ENCODE results near the gene TCAF1. TPM values are rescaled to one million over a fixed set of nuclear protein-coding genes. Genes with fewer than 3 reads are reported as not detected.

The TCAF1 gene
- total and polyA plus RNA-seq, 7 donors, result 4.3 to 107 (median 19.5) TPM

DNA sequence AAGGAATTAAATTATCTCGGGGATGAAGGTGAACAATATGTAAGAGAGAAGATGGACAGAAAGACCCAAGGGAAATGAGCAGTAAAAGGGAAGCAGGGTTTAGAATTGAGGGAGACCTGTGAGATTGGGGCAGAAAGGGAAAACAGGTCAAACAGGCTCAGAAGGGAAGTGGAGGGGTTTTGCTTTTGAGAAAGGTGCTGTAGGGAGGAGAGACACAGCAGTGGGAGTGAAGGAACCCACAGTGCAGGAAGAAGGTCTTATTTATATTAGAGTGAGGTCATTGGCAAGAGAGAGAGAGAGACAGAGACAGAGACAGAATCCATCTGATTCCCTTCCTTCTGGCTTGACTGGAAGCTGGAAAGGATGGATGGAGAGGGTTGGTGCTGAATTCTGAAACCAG, 3.5 kb upstream of the TCAF1 start:
- ATAC-seq (no peak), DNase-seq (no peak)
- Histone ChIP-seq H3K36me3 (ENCODE audit: insufficient read depth in 1 of 2, low read depth in 1 of 2) (no peaks in the 10 kb centered on the region), H3K4me3 (no peak overlapping the region), H3K27me3 (ENCODE audit: insufficient read depth in 3 of 3, low read length in 2 of 3) (no peaks in the 10 kb centered on the region), H3K4me1 (no peaks in the 10 kb centered on the region), H3K27ac (no peak overlapping the region), H3K9me3 (no peaks in the 10 kb centered on the region)
- WGBS, 3 donors, result 70 to 89% (median 80%) methylated on average over 1 of the region's 1 CpG
- intact Hi-C loops (cut with DNase I), result no loop called here
- TF ChIP-seq, protein P1, sequence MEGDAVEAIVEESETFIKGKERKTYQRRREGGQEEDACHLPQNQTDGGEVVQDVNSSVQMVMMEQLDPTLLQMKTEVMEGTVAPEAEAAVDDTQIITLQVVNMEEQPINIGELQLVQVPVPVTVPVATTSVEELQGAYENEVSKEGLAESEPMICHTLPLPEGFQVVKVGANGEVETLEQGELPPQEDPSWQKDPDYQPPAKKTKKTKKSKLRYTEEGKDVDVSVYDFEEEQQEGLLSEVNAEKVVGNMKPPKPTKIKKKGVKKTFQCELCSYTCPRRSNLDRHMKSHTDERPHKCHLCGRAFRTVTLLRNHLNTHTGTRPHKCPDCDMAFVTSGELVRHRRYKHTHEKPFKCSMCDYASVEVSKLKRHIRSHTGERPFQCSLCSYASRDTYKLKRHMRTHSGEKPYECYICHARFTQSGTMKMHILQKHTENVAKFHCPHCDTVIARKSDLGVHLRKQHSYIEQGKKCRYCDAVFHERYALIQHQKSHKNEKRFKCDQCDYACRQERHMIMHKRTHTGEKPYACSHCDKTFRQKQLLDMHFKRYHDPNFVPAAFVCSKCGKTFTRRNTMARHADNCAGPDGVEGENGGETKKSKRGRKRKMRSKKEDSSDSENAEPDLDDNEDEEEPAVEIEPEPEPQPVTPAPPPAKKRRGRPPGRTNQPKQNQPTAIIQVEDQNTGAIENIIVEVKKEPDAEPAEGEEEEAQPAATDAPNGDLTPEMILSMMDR (IDR thresholded peaks at IDR 0.05), result no peak

DNA sequence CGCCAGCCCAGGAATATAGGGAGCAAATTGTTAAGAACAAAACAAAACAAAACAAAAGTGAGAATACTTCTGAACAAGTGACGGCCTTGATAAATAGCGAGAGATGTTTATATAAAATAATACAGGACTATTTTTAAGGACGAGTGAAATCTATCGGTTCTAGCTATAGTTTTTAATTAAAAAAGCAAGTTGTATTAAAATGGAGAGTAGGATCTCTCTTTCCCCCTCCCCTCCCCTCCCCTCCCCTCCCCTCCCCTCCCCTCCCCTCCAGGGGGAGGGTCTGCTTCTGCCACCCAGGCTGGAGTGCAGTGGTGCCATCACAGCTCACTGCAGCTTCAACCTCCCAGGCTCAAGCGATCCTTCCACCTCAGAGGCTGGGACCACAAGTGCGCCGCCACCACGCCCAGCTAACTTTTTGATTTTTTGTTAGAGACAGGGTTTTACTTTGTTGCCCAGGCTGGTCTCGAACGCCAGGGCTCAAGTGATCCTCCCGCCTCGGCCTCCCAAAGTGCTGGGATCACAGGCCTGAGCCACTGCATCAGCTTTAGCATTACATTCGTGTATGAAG, 440 bp upstream of the TCAF1 start:
- Histone ChIP-seq H3K36me3 (ENCODE audit: insufficient read depth in 1 of 2, low read depth in 1 of 2) (no peaks in the 10 kb centered on the region), H3K4me1 (peaks cover 10% of the 10 kb centered on the region), H3K9me3 (no peaks in the 10 kb centered on the region), H3K27me3 (ENCODE audit: insufficient read depth in 3 of 3, low read length in 2 of 3) (no peaks in the 10 kb centered on the region), H3K4me3 (peak overlapping the region; percentile 90), H3K27ac (peak overlapping the region; percentile 88)
- DNase-seq (peak in 1 of 2 donors; percentile 43), ATAC-seq (no peak)
- 67 to 68% (median 68%) methylated on average over 14 of the region's 14 CpGs for WGBS, 3 donors
- TF ChIP-seq, protein P1 (IDR thresholded peaks at IDR 0.05), result no peak
- intact Hi-C loops (cut with DNase I), result no loop called here

DNA sequence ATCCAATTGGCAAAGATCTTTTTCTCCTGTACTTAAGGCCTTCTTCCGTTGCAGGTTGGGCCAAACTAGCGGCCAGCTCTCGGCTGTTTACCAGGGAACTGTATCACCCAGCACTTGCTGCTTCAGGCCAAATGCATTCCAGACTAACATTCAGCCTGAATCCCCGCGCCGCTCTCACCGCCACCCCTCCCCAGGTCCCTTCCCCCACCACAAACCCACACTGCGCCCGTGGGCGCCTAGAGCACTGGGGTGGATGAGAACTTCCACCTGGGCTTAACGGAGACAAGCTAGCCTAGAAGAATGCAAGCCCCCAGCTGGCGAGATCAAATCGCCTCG, 676 bp downstream of the TCAF1 start:
- Histone ChIP-seq H3K27ac (peak overlapping the region; percentile 88), H3K27me3 (ENCODE audit: insufficient read depth in 3 of 3, low read length in 2 of 3) (no peaks in the 10 kb centered on the region), H3K9me3 (no peaks in the 10 kb centered on the region), H3K4me3 (peak overlapping the region; percentile 90), H3K36me3 (ENCODE audit: insufficient read depth in 1 of 2, low read depth in 1 of 2) (no peaks in the 10 kb centered on the region), H3K4me1 (peaks cover 10% of the 10 kb centered on the region)
- TF ChIP-seq, protein P1 (IDR thresholded peaks at IDR 0.05), result no peak
- peak; percentile 35 to 70 for DNase-seq
- 0 to 1% (median 0%) methylated on average over 14 of the region's 14 CpGs for WGBS, 3 donors
- intact Hi-C loops (cut with DNase I), result loop anchor here in 1 of 2 donors (2.0 kb wide), 1 partner anchor 14 kb away; no protein-coding TSS in a partner anchor
- ATAC-seq, result peak; percentile 44 to 64 (median 54)

DNA sequence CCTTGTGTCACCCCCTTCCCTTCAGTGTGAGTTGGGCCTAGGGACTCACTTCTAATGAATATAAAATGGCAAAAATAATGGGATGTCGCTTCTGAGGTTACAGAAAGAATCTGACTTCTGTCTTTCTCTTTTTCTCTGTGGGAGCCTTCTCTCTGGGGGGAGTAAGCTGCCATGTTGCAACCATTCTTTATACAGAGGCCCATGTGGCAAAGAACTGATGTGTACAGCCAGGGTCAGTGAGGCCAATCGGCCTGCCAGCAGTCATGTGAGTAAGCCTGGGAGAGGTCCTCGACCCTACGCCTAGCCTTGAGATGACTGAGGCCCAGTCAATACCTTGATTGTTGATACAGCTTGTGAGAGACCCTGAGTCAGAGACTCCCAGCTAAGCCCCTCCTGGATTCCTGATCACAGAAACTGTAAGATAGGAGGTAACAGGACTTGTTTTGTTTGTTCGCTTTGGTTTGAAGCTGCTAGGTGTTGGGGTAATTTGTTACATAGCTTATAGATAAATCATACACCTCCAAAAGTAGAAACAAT, 1.7 kb downstream of the TCAF1 start:
- WGBS, 3 donors, result 52 to 56% (median 55%) methylated on average over 5 of the region's 5 CpGs
- TF ChIP-seq, protein P1 (IDR thresholded peaks at IDR 0.05), result no peak
- intact Hi-C loops (cut with DNase I), result loop anchor here in 1 of 2 donors (2.0 kb wide), 1 partner anchor 13 kb away; no protein-coding TSS in a partner anchor
- DNase-seq (peak; percentile 29 to 43), ATAC-seq (no peak)
- Histone ChIP-seq H3K27ac (peak overlapping the region; percentile 61), H3K4me3 (peak overlapping the region; percentile 90), H3K9me3 (no peaks in the 10 kb centered on the region), H3K27me3 (ENCODE audit: insufficient read depth in 3 of 3, low read length in 2 of 3) (no peaks in the 10 kb centered on the region), H3K36me3 (ENCODE audit: insufficient read depth in 1 of 2, low read depth in 1 of 2) (no peaks in the 10 kb centered on the region), H3K4me1 (peaks cover 10% of the 10 kb centered on the region)

DNA sequence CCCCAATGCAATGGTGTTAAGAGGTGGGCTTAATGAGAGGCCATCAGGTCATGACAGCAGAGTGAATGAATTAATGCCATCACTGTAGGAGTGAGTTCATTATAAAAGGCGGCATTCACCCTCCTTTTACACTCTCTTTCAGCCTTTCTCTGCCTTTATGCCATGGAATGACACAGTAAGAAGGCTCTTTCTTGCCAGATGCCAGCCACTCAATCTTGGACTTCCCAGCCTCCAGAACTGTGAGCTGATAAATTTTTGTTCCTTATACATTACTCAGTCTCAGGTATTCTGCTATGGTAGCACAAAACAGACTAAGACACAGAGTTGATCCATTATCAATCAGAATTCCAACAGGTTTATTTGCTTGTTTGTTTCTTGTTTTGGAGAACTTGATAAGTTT, 3.2 kb downstream of the TCAF1 start:
- H3K4me1 ChIP-seq, result peaks cover 16% of the 10 kb centered on the region
- H3K4me3 ChIP-seq, result no peak overlapping the region
- WGBS, 3 donors, result 100% methylated on average over 1 of the region's 1 CpG
- TF ChIP-seq, protein P1 (IDR thresholded peaks at IDR 0.05), result no peak
- no peak for DNase-seq
- H3K9me3 ChIP-seq, result no peaks in the 10 kb centered on the region
- no peaks in the 10 kb centered on the region for H3K27me3 ChIP-seq (ENCODE audit: insufficient read depth in 3 of 3, low read length in 2 of 3)
- H3K27ac ChIP-seq, result no peak overlapping the region
- no peaks in the 10 kb centered on the region for H3K36me3 ChIP-seq (ENCODE audit: insufficient read depth in 1 of 2, low read depth in 1 of 2)
- no peak for ATAC-seq
- intact Hi-C loops (cut with DNase I), result no loop called here

Measured in psoas muscle (tissue), 8 donors.